HEK293T (cell line): Measurements from ENCODE around the gene TAF6L.
A peak's percentile ranks its signal among the peaks of the same experiment; 100 is the strongest.
"Not testable (repeated sequence)": the region's sequence is repeated elsewhere in the genome, so short reads cannot be mapped to it uniquely, and the experiment has no call there.

Source experiments
- CTCF ChIA-PET: fragments of 350-600 bp; formaldehyde crosslinking; extraction: SDS; loops from one replicate; lab custom pipeline; 2021; ENCODE audit warnings: antibody characterized with exemption, inconsistent platforms; lab: Yijun Ruan, JAX
- POLR2A ChIA-PET: fragments of 350-600 bp; formaldehyde crosslinking; extraction: SDS; loops from one replicate; lab custom pipeline; 2020; ENCODE audit warnings: antibody characterized with exemption, inconsistent platforms; lab: Yijun Ruan, JAX
- DNase-seq: peaks from one replicate; pipeline ENCODE4 v3.0.0; 2012; ENCODE audit warnings: mixed read lengths; ENCODE audit errors: extremely low spot score
- ARNT ChIP-seq: fragments of 450-650 bp; IDR thresholded peaks from 2 replicates; pipeline ENCODE4 v1.6.1; 2017; ENCODE audit warnings: mild to moderate bottlenecking
- BHLHE40 ChIP-seq: fragments of 450-650 bp; IDR thresholded peaks from 2 replicates; pipeline ENCODE4 v1.6.1; 2016; ENCODE audit warnings: mild to moderate bottlenecking, moderate library complexity, borderline replicate concordance
- CTBP1 ChIP-seq: fragments of 450-650 bp; IDR thresholded peaks from 2 replicates; pipeline ENCODE4 v1.6.1; 2016; ENCODE audit warnings: borderline replicate concordance
- ELF4 ChIP-seq: fragments of 450-650 bp; IDR thresholded peaks from 2 replicates; pipeline ENCODE4 v1.6.1; 2017; ENCODE audit warnings: antibody characterized with exemption
- FOXA1 ChIP-seq: fragments of 450-650 bp; IDR thresholded peaks from 2 replicates; pipeline ENCODE4 v1.6.1; 2016; ENCODE audit warnings: mild to moderate bottlenecking
- FOXK2 ChIP-seq: fragments of 450-650 bp; IDR thresholded peaks from 2 replicates; pipeline ENCODE4 v1.6.1; 2016; ENCODE audit warnings: mild to moderate bottlenecking
- FOXM1 ChIP-seq: fragments of 450-650 bp; IDR thresholded peaks from 2 replicates; pipeline ENCODE4 v1.6.1; 2017; ENCODE audit warnings: mild to moderate bottlenecking, borderline replicate concordance
- HDGF ChIP-seq: fragments of 450-650 bp; IDR thresholded peaks from 2 replicates; pipeline ENCODE4 v1.6.1; 2017; ENCODE audit warnings: antibody characterized with exemption, borderline replicate concordance
- L3MBTL2 ChIP-seq: fragments of 450-650 bp; conservative IDR thresholded peaks from 2 replicates; pipeline ENCODE4 v1.6.1; 2016; ENCODE audit warnings: mild to moderate bottlenecking
- LEF1 ChIP-seq: fragments of 450-650 bp; IDR thresholded peaks from 2 replicates; pipeline ENCODE4 v1.6.1; 2017; ENCODE audit warnings: mild to moderate bottlenecking, borderline replicate concordance
- NFRKB ChIP-seq: fragments of 450-650 bp; IDR thresholded peaks from 2 replicates; pipeline ENCODE4 v1.6.1; 2016; ENCODE audit warnings: mild to moderate bottlenecking, moderate library complexity
- SP1 ChIP-seq: fragments of 450-650 bp; IDR thresholded peaks from 2 replicates; pipeline ENCODE4 v1.6.1; 2017
- SUZ12 ChIP-seq: fragments of 450-650 bp; IDR thresholded peaks from 2 replicates; pipeline ENCODE4 v1.6.1; 2016; ENCODE audit warnings: mild to moderate bottlenecking
- TARDBP ChIP-seq: fragments of 450-650 bp; IDR thresholded peaks from 2 replicates; pipeline ENCODE4 v1.6.1; 2016
- ZNF384 ChIP-seq: fragments of 450-650 bp; IDR thresholded peaks from 2 replicates; pipeline ENCODE4 v1.6.1; 2016
- TF ChIP-seq, protein P1 (sequence below): fragments of 450-650 bp; IDR thresholded peaks from 2 replicates; pipeline ENCODE4 v1.6.1; 2016

The TAF6L gene

DNA sequence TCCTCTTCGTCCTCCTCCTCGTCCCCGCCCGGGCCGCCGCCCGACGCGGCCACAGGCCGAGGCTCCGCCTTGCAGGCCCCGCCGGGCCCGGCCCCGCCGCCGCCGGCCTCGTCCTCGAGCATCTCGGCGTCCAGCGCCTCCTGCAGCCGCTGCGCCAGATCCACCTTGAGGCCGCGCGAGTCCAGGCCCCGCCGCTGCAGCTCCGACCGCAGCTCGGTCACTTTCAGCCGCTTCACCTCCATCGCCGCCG, 44.4 kb upstream of the TAF6L start:
- TF ChIP-seq SUZ12 (no peak), ARNT (no peak), FOXA1 (no peak), ELF4 (no peak), NFRKB (no peak), CTBP1 (no peak), FOXM1 (no peak), L3MBTL2 (no peak), ZNF384 (no peak), HDGF (no peak), BHLHE40 (no peak), TARDBP (no peak), SP1 (no peak), FOXK2 (no peak), LEF1 (no peak)
- TF ChIP-seq, protein P1, sequence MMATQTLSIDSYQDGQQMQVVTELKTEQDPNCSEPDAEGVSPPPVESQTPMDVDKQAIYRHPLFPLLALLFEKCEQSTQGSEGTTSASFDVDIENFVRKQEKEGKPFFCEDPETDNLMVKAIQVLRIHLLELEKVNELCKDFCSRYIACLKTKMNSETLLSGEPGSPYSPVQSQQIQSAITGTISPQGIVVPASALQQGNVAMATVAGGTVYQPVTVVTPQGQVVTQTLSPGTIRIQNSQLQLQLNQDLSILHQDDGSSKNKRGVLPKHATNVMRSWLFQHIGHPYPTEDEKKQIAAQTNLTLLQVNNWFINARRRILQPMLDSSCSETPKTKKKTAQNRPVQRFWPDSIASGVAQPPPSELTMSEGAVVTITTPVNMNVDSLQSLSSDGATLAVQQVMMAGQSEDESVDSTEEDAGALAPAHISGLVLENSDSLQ = no peak
- ChIA-PET CTCF (interaction anchor here (0.6 to 1.5 kb wide), 3 partner anchors 9 to 60 kb away, joined by 3 to 6 read pairs (median 5); partner anchors contain the start of gene TMEM179B), POLR2A (interaction anchor here (0.8 to 7.7 kb wide), 35 partner anchors 11 to 954 kb away, joined by 3 to 97 read pairs (median 6); partner anchors contain the start of genes BSCL2, C11orf98, CSKMT and EEF1G)
- no peak for DNase-seq

DNA sequence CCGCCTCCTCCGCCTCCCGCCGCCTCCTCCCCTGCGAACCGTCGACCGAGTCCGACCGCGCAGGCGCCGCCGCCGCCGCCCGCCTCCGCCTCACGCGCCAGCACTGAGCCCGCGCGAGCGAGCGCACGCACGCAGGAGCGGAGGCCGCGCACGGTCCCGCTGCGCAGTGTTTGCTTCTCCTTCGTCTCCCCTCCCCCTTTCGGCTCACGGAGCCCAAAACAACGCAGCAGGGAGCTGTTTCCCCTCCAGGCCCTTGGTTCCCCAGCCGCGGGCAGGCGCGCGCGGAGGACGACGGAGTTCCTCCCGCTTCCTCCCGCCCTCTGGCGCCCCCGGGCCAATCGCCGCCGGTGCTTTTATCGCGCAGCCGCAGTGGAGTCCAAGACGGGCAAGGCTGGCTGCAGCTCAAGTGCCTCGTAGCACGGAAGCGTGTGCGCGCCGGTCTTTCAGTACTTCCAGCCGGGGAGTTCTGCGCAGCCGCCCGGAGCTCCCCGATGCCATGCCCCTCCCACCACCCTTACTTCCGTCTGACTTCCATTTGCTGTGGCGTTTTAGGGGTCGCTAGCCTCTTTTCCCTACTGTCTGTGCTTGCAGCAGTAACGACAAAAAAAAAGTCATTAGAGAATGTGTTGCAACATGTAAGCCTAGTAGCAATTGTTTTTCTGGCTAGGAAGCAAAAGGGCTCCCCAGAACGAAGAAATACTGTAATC, 43.9 kb upstream of the TAF6L start, which contains the start of gene HNRNPUL2:
TSS of gene HNRNPUL2 (minus strand) at position 293 of the 707 bp plus-strand sequence. CDS start 301 bp downstream, outside the sequence.
- DNase-seq = peak; percentile 92
- TF ChIP-seq ELF4 = no peak
- no peak for TF ChIP-seq BHLHE40
- peak; percentile 18; the same call in 1 of the 2 replicates for TF ChIP-seq FOXM1
- TF ChIP-seq ZNF384 = no peak
- TF ChIP-seq CTBP1 = peak; percentile 47; the same call in 1 of the 2 replicates
- TF ChIP-seq, protein P1 = no peak
- no peak for TF ChIP-seq FOXK2
- peak; percentile 98 for TF ChIP-seq L3MBTL2
- no peak; the same call in 1 of the 2 replicates for TF ChIP-seq LEF1
- peak; percentile 91 for TF ChIP-seq ARNT
- CTCF ChIA-PET = interaction anchor here (0.6 to 1.5 kb wide), 3 partner anchors 9 to 59 kb away, joined by 3 to 6 read pairs (median 5); partner anchors contain the start of gene TMEM179B
- POLR2A ChIA-PET = interaction anchor here (0.6 to 7.7 kb wide), 39 partner anchors 11 to 954 kb away, joined by 3 to 97 read pairs (median 6); partner anchors contain the start of genes BSCL2, C11orf98, CSKMT and EEF1G

DNA sequence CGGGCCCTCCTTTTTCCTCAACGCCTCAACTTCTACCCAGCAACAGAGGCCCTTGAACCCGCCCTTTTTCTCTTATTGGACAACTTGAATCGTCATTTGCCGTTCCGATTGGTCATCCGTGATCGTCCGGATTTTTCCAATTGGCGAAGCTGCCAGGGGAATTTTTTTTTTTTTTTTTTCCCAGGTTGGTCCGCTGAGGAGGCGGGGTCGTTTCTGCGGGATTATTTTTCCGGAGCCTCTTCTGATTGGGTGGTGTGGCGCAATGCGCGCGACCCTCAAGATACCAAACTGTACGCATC, 43.4 kb upstream of the TAF6L start:
- no peak for TF ChIP-seq FOXA1
- TF ChIP-seq FOXM1 = peak; percentile 18; the same call in 1 of the 2 replicates
- TF ChIP-seq SUZ12 = no peak
- no peak for TF ChIP-seq TARDBP
- no peak for TF ChIP-seq ELF4
- TF ChIP-seq L3MBTL2 = no peak
- TF ChIP-seq HDGF = no peak
- TF ChIP-seq ZNF384 = peak; percentile 99
- TF ChIP-seq BHLHE40 = no peak
- TF ChIP-seq FOXK2 = no peak
- no peak for TF ChIP-seq ARNT
- TF ChIP-seq, protein P1 = no peak
- peak; percentile 78 for DNase-seq

DNA sequence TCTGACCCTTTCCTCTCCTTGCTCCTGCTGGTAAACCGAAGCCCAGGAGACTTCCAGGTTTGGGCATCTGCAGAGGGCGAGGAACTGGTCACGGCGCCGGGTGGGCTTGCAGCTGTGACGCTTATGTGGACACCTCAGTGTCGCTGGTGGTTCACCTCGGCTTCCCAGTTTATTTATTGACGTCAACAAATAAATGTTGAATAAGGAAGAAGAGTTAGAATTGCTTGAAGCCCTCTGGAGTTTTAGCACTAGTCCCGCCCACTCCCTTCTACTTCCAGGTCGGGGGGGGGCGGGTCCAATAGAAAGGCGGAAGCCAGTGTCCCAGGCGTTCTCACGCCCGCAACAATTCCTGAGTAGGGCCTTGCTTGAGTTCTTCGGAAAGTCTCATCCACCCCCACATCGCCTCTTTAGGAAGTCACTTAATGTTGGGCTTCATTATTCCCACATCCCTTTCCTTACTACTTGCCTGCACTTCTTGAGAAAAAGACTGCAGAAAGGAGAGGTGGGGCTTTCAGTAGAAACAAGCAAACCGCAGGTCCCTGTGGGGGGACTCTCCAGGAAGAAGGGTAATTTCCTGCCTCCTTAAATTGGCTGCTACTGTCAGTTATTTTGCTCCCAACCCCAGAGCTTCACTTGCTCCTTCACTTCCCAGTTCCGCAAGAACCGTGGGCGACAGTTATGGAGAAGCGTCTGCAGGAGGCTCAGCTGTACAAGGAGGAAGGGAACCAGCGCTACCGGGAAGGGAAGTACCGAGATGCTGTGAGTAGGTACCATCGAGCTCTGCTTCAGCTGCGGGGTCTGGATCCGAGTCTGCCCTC, 42.8 kb upstream of the TAF6L start, which contains the start of gene TTC9C:
TSS of gene TTC9C (plus strand) at position 316 of the 818 bp plus-strand sequence. CDS start at position 679, 363 bp downstream.
- CTCF ChIA-PET = interaction anchor here (0.6 to 1.1 kb wide), 2 partner anchors 42 to 58 kb away, joined by 3 to 6 read pairs; partner anchors contain the start of gene TMEM179B
- POLR2A ChIA-PET = interaction anchor here (0.6 to 7.7 kb wide), 22 partner anchors 20 to 229 kb away, joined by 3 to 97 read pairs (median 8); partner anchors contain the start of genes BSCL2, GNG3, INTS5 and LBHD1
- TF ChIP-seq ARNT (no peak), ELF4 (peak; percentile 58; the same call in 1 of the 2 replicates)
- TF ChIP-seq, protein P1 = no peak
- DNase-seq = peak; percentile 77

More for the DNA sequence above, 43.4 kb upstream of the TAF6L start:
- ChIA-PET POLR2A (interaction anchor here (0.6 to 7.7 kb wide), 37 partner anchors 12 to 229 kb away, joined by 3 to 97 read pairs (median 6); partner anchors contain the start of genes BSCL2, C11orf98, CSKMT and EEF1G), CTCF (interaction anchor here (0.6 to 1.5 kb wide), 2 partner anchors 42 to 59 kb away, joined by 3 to 6 read pairs; partner anchors contain the start of gene TMEM179B)

DNA sequence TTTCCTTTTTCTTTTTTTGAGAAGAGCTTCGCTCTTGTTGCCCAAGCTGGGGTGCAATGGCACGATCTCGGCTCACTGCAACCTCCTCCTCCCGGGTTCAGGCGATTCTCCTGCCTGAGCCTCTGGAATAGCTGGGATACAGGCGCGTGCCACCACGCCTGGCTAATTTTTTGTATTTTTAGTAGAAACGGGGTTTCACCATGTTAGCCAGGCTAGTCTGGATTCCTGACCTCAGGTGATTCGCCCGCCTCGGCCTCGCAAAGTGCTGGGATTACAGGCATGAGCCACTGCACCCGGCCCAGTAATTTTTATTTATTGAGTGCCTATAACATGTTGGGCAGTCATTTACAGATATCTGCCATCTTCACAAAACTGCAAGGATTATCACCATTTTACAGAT, 41.1 kb upstream of the TAF6L start:
- POLR2A ChIA-PET = interaction anchor here (0.6 to 7.7 kb wide), 6 partner anchors 14 to 126 kb away, joined by 3 to 97 read pairs (median 8); partner anchors contain the start of genes TAF6L and ZBTB3
- CTCF ChIA-PET, DNase-seq: not testable (repeated sequence)
